Trophoblast cell (in vitro differentiated cells and primary cell): ENCODE data around the gene SP4.

Experiments used
- DNase-seq, 2 donors: peaks; one replicate each; pipeline ENCODE4 v3.0.0-alpha.2; 2016
- H2AFZ ChIP-seq: 2 replicates; pipeline ENCODE4 v1.6.1; 2013; ENCODE audit warnings: low read length, moderate library complexity, mild to moderate bottlenecking; ENCODE audit not compliant: insufficient read depth, poor library complexity
- H2AK5ac ChIP-seq: 2 replicates; pipeline ENCODE4 v1.6.1; 2013; ENCODE audit warnings: mild to moderate bottlenecking, low read length
- H2BK120ac ChIP-seq: 2 replicates; pipeline ENCODE4 v1.6.1; 2013; ENCODE audit warnings: low read length, mild to moderate bottlenecking, moderate library complexity; ENCODE audit not compliant: insufficient read depth, poor library complexity
- H2BK12ac ChIP-seq: 2 replicates; pipeline ENCODE4 v1.6.1; 2013; ENCODE audit warnings: mild to moderate bottlenecking, low read length, moderate library complexity
- H2BK5ac ChIP-seq: 2 replicates; pipeline ENCODE4 v1.6.1; 2013; ENCODE audit warnings: low read length, low read depth, moderate library complexity, mild to moderate bottlenecking; ENCODE audit not compliant: poor library complexity
- H3K14ac ChIP-seq: 2 replicates; pipeline ENCODE4 v1.6.1; 2013; ENCODE audit warnings: mild to moderate bottlenecking, low read length
- H3K18ac ChIP-seq: 2 replicates; pipeline ENCODE4 v1.6.1; 2013; ENCODE audit warnings: mild to moderate bottlenecking, low read length
- H3K23ac ChIP-seq: 2 replicates; pipeline ENCODE4 v1.6.1; 2013; ENCODE audit warnings: low read length
- H3K27ac ChIP-seq: 2 replicates; pipeline ENCODE4 v1.5.1; 2013; ENCODE audit warnings: low read depth, mild to moderate bottlenecking, inconsistent platforms, low read length, moderate library complexity
- H3K27me3 ChIP-seq: 2 replicates; pipeline ENCODE4 v1.6.1; 2013; ENCODE audit warnings: inconsistent platforms, mild to moderate bottlenecking, low read length, moderate library complexity; ENCODE audit not compliant: insufficient read depth
- H3K36me3 ChIP-seq, 2 experiments: 1 replicate in 1 of 2; 2 replicates in 1 of 2; pipeline ENCODE4 v1.6.1; 2013; ENCODE audit warnings: low read length in 2 of 2, mild to moderate bottlenecking in 2 of 2, moderate library complexity in 1 of 2; ENCODE audit not compliant: insufficient read depth in 2 of 2, control insufficient read depth in 1 of 2
- H3K4ac ChIP-seq: 2 replicates; pipeline ENCODE4 v1.6.1; 2013; ENCODE audit warnings: low read depth, mild to moderate bottlenecking, low read length, moderate library complexity
- H3K4me1 ChIP-seq, 2 experiments: 1 replicate in 1 of 2; 2 replicates in 1 of 2; pipeline ENCODE4 v1.6.1; 2013; ENCODE audit warnings: low read length in 2 of 2, mild to moderate bottlenecking in 2 of 2, moderate library complexity in 1 of 2; ENCODE audit not compliant: insufficient read depth in 2 of 2, control insufficient read depth in 1 of 2
- H3K4me2 ChIP-seq: 2 replicates; pipeline ENCODE4 v1.6.1; 2013; ENCODE audit warnings: inconsistent platforms, mild to moderate bottlenecking, low read length, moderate library complexity
- H3K4me3 ChIP-seq: 2 replicates; pipeline ENCODE4 v1.5.1; 2013; ENCODE audit warnings: mild to moderate bottlenecking, low read depth, low read length, inconsistent platforms
- H3K79me1 ChIP-seq: one replicate; pipeline ENCODE4 v1.6.1; 2013; ENCODE audit warnings: low read length
- H3K79me2 ChIP-seq: 2 replicates; pipeline ENCODE4 v1.6.1; 2013; ENCODE audit warnings: low read length, mild to moderate bottlenecking; ENCODE audit not compliant: control insufficient read depth, insufficient read depth, poor library complexity
- H3K9ac ChIP-seq: 2 replicates; pipeline ENCODE4 v1.6.1; 2013; ENCODE audit warnings: mild to moderate bottlenecking, low read length
- H3K9me3 ChIP-seq: 2 replicates; pipeline ENCODE4 v1.6.1; 2013; ENCODE audit warnings: low read depth, mild to moderate bottlenecking, control low read depth, inconsistent platforms, low read length; ENCODE audit not compliant: insufficient read depth
- H4K12ac ChIP-seq: 2 replicates; pipeline ENCODE4 v1.6.1; 2013; ENCODE audit warnings: low read depth, mild to moderate bottlenecking, low read length, moderate library complexity
- H4K8ac ChIP-seq: 2 replicates; pipeline ENCODE4 v1.6.1; 2013; ENCODE audit warnings: low read depth, mild to moderate bottlenecking, low read length, moderate library complexity
- H4K91ac ChIP-seq: one replicate; pipeline ENCODE4 v1.6.1; 2013; ENCODE audit warnings: low read depth, mild to moderate bottlenecking, low read length, moderate library complexity
- WGBS: extraction: QIAGEN DNeasy Blood & Tissue Kit; methylation state at CpG from one replicate; pipeline ENCODE4 v1.1.7; 2013; ENCODE audit warnings: missing lambda C conversion rate; ENCODE audit not compliant: insufficient read length, insufficient coverage; ENCODE audit errors: extremely low coverage; 5-methylcytosine and 5-hydroxymethylcytosine counted together

The SP4 gene

DNA sequence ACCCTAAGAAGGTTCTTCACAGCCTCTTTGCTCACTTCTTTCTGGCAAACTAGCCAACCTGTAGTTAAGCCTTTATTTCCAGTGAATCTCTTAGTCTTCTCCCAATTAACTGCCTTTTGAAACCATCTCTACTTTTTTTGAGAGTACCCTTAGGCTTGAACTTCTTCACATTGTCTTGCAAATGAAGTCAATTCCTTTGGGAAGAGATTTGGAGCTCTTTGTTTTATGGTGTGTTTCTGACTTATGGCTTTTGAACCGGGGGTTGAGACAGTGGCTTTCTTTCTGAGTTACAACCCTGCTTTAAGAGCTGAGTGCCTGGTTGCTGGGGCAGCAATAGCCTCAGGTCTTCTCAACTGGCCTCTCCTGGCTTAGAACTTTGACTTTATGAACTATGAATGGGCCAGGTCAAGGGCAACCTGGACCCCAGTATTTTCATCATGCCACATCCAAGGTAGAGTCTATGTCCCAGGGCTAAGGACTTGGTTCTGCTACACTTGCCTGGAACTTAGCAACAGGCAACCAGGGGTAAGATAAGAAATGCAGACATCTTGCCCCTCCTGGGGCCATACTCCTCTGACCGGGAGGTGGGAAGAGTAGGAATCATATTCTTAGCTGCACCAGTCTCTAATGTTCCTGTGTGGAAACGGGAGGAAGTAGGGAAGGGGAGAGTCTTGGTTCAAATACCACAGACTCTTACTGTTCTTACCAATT lies 53.0 kb downstream of the SP4 start:
- Histone ChIP-seq H3K79me1 (no peaks in the 10 kb centered on the region), H2AFZ (no peak overlapping the region), H3K27ac (no peak overlapping the region)

DNA sequence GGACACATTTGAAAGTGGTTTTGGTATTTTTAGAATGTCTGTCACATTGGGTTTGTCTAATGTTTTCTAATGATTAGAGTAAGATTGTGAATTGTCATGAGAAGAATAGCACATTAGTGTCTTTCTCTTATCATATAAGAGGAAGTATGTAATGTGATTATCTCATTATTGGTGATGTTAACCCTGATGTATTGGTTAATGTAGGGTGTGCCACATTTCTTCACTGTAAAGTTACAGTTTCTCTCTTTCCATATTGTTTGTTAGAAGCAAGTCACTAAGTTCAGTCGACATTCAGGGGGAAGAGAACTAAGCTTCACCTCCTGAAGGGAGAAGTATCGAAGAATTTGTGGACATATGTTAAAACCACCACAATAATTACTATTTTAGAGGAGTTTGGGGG lies 58.6 kb downstream of the SP4 start:
- no peaks in the 10 kb centered on the region for H3K36me3 ChIP-seq
- H3K27ac ChIP-seq = no peak overlapping the region
- WGBS = no CpG with 5 or more reads among the region's 2 CpGs
- no peak overlapping the region for H2AFZ ChIP-seq
- H3K4me1 ChIP-seq = no peaks in the 10 kb centered on the region
- H3K4me2 ChIP-seq = no peak overlapping the region
- no peak for DNase-seq
- H3K79me1 ChIP-seq = no peaks in the 10 kb centered on the region
- no peak overlapping the region for H4K12ac ChIP-seq
- H3K9ac ChIP-seq = no peak overlapping the region
- no peak overlapping the region for H4K8ac ChIP-seq
- H3K18ac ChIP-seq = no peak overlapping the region
- no peak overlapping the region for H2BK5ac ChIP-seq
- H2BK12ac ChIP-seq = no peak overlapping the region
- H3K14ac ChIP-seq = no peak overlapping the region
- H4K91ac ChIP-seq = no peak overlapping the region
- H2AK5ac ChIP-seq = no peak overlapping the region
- H3K27me3 ChIP-seq = no peaks in the 10 kb centered on the region
- no peak overlapping the region for H3K4ac ChIP-seq
- no peak overlapping the region for H3K4me3 ChIP-seq
- no peaks in the 10 kb centered on the region for H3K79me2 ChIP-seq
- H2BK120ac ChIP-seq = no peak overlapping the region
- H3K9me3 ChIP-seq = no peaks in the 10 kb centered on the region
- H3K23ac ChIP-seq = no peak overlapping the region

More for the DNA sequence above, 53.0 kb downstream of the SP4 start:
- H3K4me1 ChIP-seq = no peaks in the 10 kb centered on the region
- no peak overlapping the region for H3K14ac ChIP-seq
- H3K18ac ChIP-seq = no peak overlapping the region
- no peak for DNase-seq
- no peak overlapping the region for H3K9ac ChIP-seq
- H4K8ac ChIP-seq = no peak overlapping the region
- H2BK5ac ChIP-seq = no peak overlapping the region
- no peak overlapping the region for H3K4ac ChIP-seq
- no peak overlapping the region for H3K23ac ChIP-seq
- no peak overlapping the region for H4K91ac ChIP-seq
- no peaks in the 10 kb centered on the region for H3K79me2 ChIP-seq
- H3K4me3 ChIP-seq = no peak overlapping the region
- H3K27me3 ChIP-seq = no peaks in the 10 kb centered on the region
- no peak overlapping the region for H4K12ac ChIP-seq
- no peaks in the 10 kb centered on the region for H3K9me3 ChIP-seq
- H2BK120ac ChIP-seq = no peak overlapping the region
- no peaks in the 10 kb centered on the region for H3K36me3 ChIP-seq
- WGBS = no CpG with 5 or more reads among the region's 3 CpGs
- no peak overlapping the region for H2BK12ac ChIP-seq
- no peak overlapping the region for H2AK5ac ChIP-seq
- no peak overlapping the region for H3K4me2 ChIP-seq

DNA sequence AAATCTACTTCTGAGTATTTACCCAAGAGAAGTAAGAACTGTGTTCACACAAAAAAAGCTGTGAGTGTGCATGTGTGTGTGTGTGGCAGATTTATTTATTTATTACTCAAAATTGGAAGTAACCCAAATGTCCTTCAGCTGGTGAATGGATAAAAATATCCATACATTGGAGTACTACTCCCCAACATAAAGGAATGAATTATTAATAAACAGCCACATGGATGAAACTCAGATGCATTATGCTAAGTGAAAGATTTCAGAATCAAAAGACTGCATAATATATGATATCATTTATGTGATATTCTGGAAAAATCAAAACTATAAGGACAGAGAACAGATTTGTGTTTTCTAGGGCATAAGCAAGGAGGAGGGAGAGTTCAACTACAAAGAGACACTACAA lies 67.8 kb downstream of the SP4 start:
- Histone ChIP-seq H3K79me1 (no peaks in the 10 kb centered on the region), H2BK120ac (no peak overlapping the region), H3K18ac (no peak overlapping the region), H3K4me3 (no peak overlapping the region), H3K4me2 (no peak overlapping the region), H4K8ac (no peak overlapping the region), H2BK5ac (no peak overlapping the region), H3K27me3 (no peaks in the 10 kb centered on the region), H2AK5ac (no peak overlapping the region), H3K4ac (no peak overlapping the region), H3K14ac (no peak overlapping the region), H3K36me3 (no peaks in the 10 kb centered on the region), H3K9me3 (no peaks in the 10 kb centered on the region), H4K12ac (no peak overlapping the region), H3K79me2 (no peaks in the 10 kb centered on the region), H3K27ac (no peak overlapping the region), H4K91ac (no peak overlapping the region), H2AFZ (no peak overlapping the region), H3K9ac (no peak overlapping the region), H3K4me1 (no peaks in the 10 kb centered on the region), H3K23ac (no peak overlapping the region), H2BK12ac (no peak overlapping the region)
- DNase-seq = no peak

DNA sequence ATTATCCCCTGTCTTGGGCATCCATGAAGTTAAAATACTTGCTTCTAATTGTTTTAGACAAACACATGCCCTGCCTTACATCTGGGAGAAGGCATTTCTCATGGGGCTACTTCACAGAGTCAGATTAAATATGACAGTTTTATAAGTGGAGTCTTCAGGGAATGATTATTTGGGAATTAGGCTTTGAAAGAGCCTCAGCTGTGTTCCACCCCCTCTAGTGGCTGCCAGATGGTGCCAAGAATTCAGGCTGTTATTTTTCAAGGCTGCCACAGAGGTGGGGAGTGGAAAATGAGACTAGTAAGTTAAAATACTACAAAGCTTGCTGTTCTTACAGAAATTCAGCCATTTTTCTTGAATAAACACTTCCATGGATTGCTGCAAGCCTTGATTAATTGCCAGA lies 69.2 kb downstream of the SP4 start:
- H4K8ac ChIP-seq = no peak overlapping the region
- no peak overlapping the region for H3K9ac ChIP-seq
- DNase-seq = peak in 1 of 2 donors; percentile 53
- H3K23ac ChIP-seq = no peak overlapping the region
- no peak overlapping the region for H3K4me3 ChIP-seq
- H3K4me1 ChIP-seq = no peaks in the 10 kb centered on the region
- no peaks in the 10 kb centered on the region for H3K36me3 ChIP-seq
- H3K79me1 ChIP-seq = no peaks in the 10 kb centered on the region
- no peak overlapping the region for H2BK5ac ChIP-seq
- H2AK5ac ChIP-seq = no peak overlapping the region
- H2AFZ ChIP-seq = no peak overlapping the region
- no peak overlapping the region for H4K91ac ChIP-seq
- H4K12ac ChIP-seq = no peak overlapping the region
- H3K14ac ChIP-seq = no peak overlapping the region
- H3K9me3 ChIP-seq = no peaks in the 10 kb centered on the region
- no peak overlapping the region for H3K4ac ChIP-seq
- H3K4me2 ChIP-seq = no peak overlapping the region
- H3K27me3 ChIP-seq = no peaks in the 10 kb centered on the region
- no peak overlapping the region for H3K18ac ChIP-seq
- H3K79me2 ChIP-seq = no peaks in the 10 kb centered on the region
- H2BK12ac ChIP-seq = no peak overlapping the region
- no peak overlapping the region for H2BK120ac ChIP-seq
- no peak overlapping the region for H3K27ac ChIP-seq
